ENCODE results near the gene MFSD12.

GRCh38 chr19:3533563-3534216 lies 23.7 kb downstream of the MFSD12 start:
- TF ChIP-seq RARB (CRISPR knock-in tag; IDR thresholded peaks at IDR 0.05) (no peak), SNAI2 (CRISPR knock-in tag; IDR thresholded peaks at IDR 0.05) (no peak)

Measured in SK-N-SH treated with all-trans-retinoic acid at 6 μM for 48 hours (cell line).